Activated naive CD8-positive, alpha-beta T cell treated with anti-CD3 and anti-CD28 coated beads for 36 hours (primary cell): Measurements from ENCODE around the gene CEP164. TPM values are rescaled to one million over a fixed set of nuclear protein-coding genes. Genes with fewer than 3 reads are reported as not detected.
"Not testable (repeated sequence)": the region's sequence is repeated elsewhere in the genome, so short reads cannot be mapped to it uniquely, and the experiment has no call there.

ENCODE experiments used
- DNase-seq: peaks from one replicate; pipeline ENCODE4 v3.0.0; 2021
- H3K27ac Mint-ChIP-seq: one replicate; pipeline ENCODE4 v1.8.0; 2022; ENCODE audit warnings: mild to moderate bottlenecking, moderate library complexity, mixed read lengths
- H3K27me3 Mint-ChIP-seq: one replicate; pipeline ENCODE4 v1.8.0; 2022; ENCODE audit warnings: mild to moderate bottlenecking, mixed read lengths
- H3K36me3 Mint-ChIP-seq: one replicate; pipeline ENCODE4 v1.8.0; 2021; ENCODE audit warnings: mild to moderate bottlenecking, mixed read lengths
- H3K4me1 Mint-ChIP-seq: one replicate; pipeline ENCODE4 v1.8.0; 2021; ENCODE audit warnings: mixed read lengths
- H3K4me3 Mint-ChIP-seq: one replicate; pipeline ENCODE4 v1.8.0; 2022; ENCODE audit warnings: mild to moderate bottlenecking, moderate library complexity, mixed read lengths
- H3K9me3 Mint-ChIP-seq: one replicate; pipeline ENCODE4 v1.8.0; 2022; ENCODE audit warnings: mixed read lengths
- total RNA-seq, 2 experiments: library from RNA; stranded (reverse); gene quantifications; one replicate each; pipeline ENCODE4 v1.2.3, GENCODE V29; 2021

The CEP164 gene
- total RNA-seq, 2 experiments from 2014 or later, result 24.8 to 28.3 TPM

DNA sequence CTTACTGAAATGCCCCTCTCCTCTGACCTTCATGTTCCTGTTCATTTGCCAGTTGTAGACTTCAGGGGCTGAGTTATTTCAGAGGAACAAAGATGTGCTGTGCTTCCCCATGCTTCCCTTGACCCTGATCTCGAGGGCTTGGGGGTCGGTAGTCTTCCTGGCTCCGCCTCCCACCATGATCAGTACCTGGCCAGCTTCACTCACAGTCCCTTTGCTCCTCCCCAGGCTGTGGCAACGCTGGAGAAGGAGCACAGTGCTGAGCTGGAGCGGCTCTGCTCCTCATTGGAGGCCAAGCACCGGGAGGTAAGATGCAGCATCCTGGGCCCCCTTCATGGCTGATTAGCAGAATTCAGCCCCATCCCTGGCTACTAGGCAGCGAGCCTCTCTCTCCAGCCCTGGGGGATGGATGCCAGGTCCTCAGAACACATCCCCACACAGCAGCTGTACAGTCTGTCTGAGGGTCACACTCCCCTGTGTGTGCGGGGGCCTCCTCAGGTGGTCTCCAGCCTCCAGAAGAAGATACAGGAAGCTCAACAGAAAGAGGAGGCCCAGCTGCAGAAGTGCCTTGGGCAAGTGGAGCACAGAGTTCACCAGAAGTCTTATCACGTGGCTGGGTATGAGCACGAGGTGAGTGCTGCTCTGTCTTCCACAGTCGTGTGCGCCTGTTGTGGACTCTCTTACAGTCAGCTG, 64.5 kb downstream of the CEP164 start:
- H3K4me1 Mint-ChIP-seq, result no peaks in the 10 kb centered on the region
- H3K4me3 Mint-ChIP-seq, result no peak overlapping the region

GRCh38 chr11:117392979-117393378, 65.3 kb downstream of the CEP164 start:
- H3K36me3 Mint-ChIP-seq, result peaks cover 46% of the 10 kb centered on the region
- H3K27ac Mint-ChIP-seq, result no peak overlapping the region

More for the DNA sequence above, 64.5 kb downstream of the CEP164 start:
- Mint-ChIP-seq H3K36me3 (peaks cover 38% of the 10 kb centered on the region), H3K27me3 (no peaks in the 10 kb centered on the region), H3K9me3 (no peaks in the 10 kb centered on the region), H3K27ac (no peak overlapping the region)
- DNase-seq, result no peak

GRCh38 chr11:117394221-117394925, 66.7 kb downstream of the CEP164 start:
- Mint-ChIP-seq H3K27ac (no peak overlapping the region), H3K4me3 (no peak overlapping the region), H3K36me3 (peaks cover 57% of the 10 kb centered on the region), H3K9me3 (peaks cover 5% of the 10 kb centered on the region), H3K27me3 (no peaks in the 10 kb centered on the region), H3K4me1 (no peaks in the 10 kb centered on the region)
- no peak for DNase-seq

More at GRCh38 chr11:117392979-117393378, 65.3 kb downstream of the CEP164 start:
- Mint-ChIP-seq H3K4me3 (no peak overlapping the region), H3K9me3 (no peaks in the 10 kb centered on the region), H3K27me3 (no peaks in the 10 kb centered on the region), H3K4me1 (no peaks in the 10 kb centered on the region)
- DNase-seq, result no peak

- peaks cover 9% of the 10 kb centered on the region for H3K9me3 Mint-ChIP-seq
- H3K27me3 Mint-ChIP-seq, result no peaks in the 10 kb centered on the region
- DNase-seq, result no peak
- H3K27ac Mint-ChIP-seq, result no peak overlapping the region
- no peaks in the 10 kb centered on the region for H3K4me1 Mint-ChIP-seq
- H3K4me3 Mint-ChIP-seq, result no peak overlapping the region
- H3K36me3 Mint-ChIP-seq, result peaks cover 62% of the 10 kb centered on the region
These were observed 67.8 kb downstream of the CEP164 start for GRCh38 chr11:117395476-117395875.

DNA sequence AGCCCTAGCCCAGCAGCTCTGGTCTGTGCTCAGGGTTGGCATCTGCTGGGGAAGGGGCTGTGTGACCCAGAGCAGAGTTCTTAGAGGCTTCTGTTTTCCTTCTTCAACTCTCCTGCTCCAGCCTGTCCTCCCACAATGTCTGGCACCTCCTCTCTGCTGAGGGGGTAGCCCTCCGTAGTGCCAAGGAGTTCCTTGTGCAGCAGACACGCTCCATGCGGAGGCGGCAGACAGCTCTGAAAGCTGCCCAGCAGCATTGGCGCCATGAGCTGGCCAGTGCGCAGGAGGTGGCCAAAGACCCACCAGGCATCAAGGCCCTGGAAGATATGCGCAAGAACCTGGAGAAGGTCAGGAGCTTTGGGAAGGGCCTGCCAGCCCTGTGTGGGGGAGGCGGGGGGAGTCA, 69.3 kb downstream of the CEP164 start:
- Mint-ChIP-seq H3K4me3 (no peak overlapping the region), H3K27ac (no peak overlapping the region), H3K9me3 (peaks cover 9% of the 10 kb centered on the region), H3K36me3 (peaks cover 71% of the 10 kb centered on the region), H3K27me3 (no peaks in the 10 kb centered on the region), H3K4me1 (no peaks in the 10 kb centered on the region)
- DNase-seq, result no peak

GRCh38 chr11:117398618-117399017, 71.0 kb downstream of the CEP164 start:
- H3K4me3 Mint-ChIP-seq, H3K4me1 Mint-ChIP-seq, H3K27me3 Mint-ChIP-seq, DNase-seq, H3K27ac Mint-ChIP-seq: not testable (repeated sequence)
- Mint-ChIP-seq H3K9me3 (peaks cover 14% of the 10 kb centered on the region), H3K36me3 (peaks cover 78% of the 10 kb centered on the region)

DNA sequence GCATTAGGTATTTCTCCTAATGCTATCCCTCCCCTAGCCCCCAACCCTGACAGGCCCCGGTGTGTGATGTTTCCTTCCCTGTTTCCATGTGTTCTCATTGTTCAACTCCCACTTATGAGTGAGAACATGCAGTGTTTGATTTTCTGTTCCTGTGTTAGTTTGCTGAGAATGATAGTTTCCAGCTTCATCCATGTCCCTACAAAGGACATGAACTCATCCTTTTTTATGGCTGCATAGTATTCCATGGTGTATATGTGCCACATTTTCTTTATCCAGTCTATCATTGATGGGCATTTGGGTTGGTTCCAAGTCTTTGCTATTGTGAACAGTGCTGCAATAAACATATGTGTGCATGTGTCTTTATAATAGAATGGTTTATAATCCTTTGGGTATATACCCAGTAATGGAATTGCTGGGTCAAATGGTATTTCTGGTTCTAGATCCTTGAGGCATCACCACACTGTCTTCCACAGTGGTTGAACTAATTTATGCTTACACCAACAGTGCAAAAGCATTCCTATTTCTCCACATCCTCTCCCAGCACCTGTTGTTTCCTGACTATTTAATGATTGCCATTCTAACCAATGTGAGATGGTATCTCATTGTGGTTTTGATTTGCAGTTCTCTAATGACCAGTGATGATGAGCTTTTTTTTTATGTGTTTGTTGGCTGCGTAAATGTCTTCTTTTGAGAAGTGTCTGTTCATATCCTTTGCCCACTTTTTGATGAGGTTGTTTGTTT, 71.6 kb downstream of the CEP164 start:
- DNase-seq, H3K27me3 Mint-ChIP-seq, H3K27ac Mint-ChIP-seq, H3K4me1 Mint-ChIP-seq, H3K4me3 Mint-ChIP-seq: not testable (repeated sequence)
- H3K9me3 Mint-ChIP-seq, result peaks cover 14% of the 10 kb centered on the region
- H3K36me3 Mint-ChIP-seq, result peaks cover 85% of the 10 kb centered on the region

- not testable (repeated sequence) for H3K4me3 Mint-ChIP-seq, H3K4me1 Mint-ChIP-seq, DNase-seq, H3K27ac Mint-ChIP-seq, H3K27me3 Mint-ChIP-seq
- H3K36me3 Mint-ChIP-seq, result peaks cover 62% of the 10 kb centered on the region
- peaks cover 14% of the 10 kb centered on the region for H3K9me3 Mint-ChIP-seq
These were observed 78.2 kb downstream of the CEP164 start for GRCh38 chr11:117405898-117406297.

DNA sequence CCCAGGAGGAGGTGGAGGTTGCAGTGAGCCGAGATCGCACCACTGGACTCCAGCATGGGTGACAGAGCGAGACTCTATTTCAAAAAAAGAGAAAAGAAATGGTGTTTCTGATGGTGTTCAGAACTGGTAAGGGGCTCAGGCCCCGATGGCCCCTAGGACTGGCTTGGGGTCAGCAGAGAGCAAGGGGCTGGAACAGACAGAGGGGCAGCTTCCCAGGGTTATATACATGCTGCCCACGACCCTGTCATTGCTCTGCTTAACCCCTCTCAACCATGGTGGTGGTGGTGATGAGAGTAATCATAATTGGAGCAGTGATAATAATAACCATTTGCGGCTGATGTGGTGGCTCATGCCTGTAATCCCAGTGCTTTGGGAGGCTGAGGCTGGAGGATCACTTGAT, 79.4 kb downstream of the CEP164 start:
- Mint-ChIP-seq H3K4me3 (no peak overlapping the region), H3K27me3 (no peaks in the 10 kb centered on the region), H3K4me1 (no peaks in the 10 kb centered on the region), H3K27ac (no peak overlapping the region), H3K9me3 (peaks cover 14% of the 10 kb centered on the region), H3K36me3 (peaks cover 52% of the 10 kb centered on the region)
- DNase-seq, result no peak

GRCh38 chr11:117408356-117408755, 80.7 kb downstream of the CEP164 start:
- H3K27me3 Mint-ChIP-seq, result no peaks in the 10 kb centered on the region
- no peak for DNase-seq
- peaks cover 9% of the 10 kb centered on the region for H3K9me3 Mint-ChIP-seq
- H3K4me3 Mint-ChIP-seq, result no peak overlapping the region
- no peak overlapping the region for H3K27ac Mint-ChIP-seq
- peaks cover 41% of the 10 kb centered on the region for H3K36me3 Mint-ChIP-seq
- H3K4me1 Mint-ChIP-seq, result no peaks in the 10 kb centered on the region

- Mint-ChIP-seq H3K9me3 (peaks cover 9% of the 10 kb centered on the region), H3K4me1 (no peaks in the 10 kb centered on the region), H3K27me3 (no peaks in the 10 kb centered on the region), H3K36me3 (peaks cover 30% of the 10 kb centered on the region), H3K4me3 (no peak overlapping the region), H3K27ac (no peak overlapping the region)
- DNase-seq, result no peak
These were observed 81.9 kb downstream of the CEP164 start for GRCh38 chr11:117409511-117409910.

DNA sequence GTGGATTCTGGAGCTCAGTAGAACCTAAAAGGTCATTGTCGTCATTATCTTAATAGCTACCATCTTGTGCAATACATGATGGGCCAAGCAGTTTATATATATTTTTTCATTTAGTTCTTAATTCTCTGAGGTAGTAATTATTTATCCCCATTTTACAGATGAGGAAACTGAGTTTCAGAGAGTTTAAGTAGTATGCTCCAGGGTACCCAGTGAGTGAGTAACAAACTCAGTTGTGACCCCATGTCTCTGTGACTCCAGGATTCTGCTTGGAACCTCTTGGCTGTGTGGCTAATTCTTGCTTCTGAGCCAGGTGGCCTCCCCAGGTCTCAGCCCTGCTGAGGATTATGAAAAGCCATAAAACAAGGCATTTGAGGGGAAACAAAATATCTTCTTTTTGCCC, 82.6 kb downstream of the CEP164 start:
- H3K9me3 Mint-ChIP-seq, result peaks cover 8% of the 10 kb centered on the region
- no peak overlapping the region for H3K4me3 Mint-ChIP-seq
- no peak overlapping the region for H3K27ac Mint-ChIP-seq
- H3K36me3 Mint-ChIP-seq, result peaks cover 23% of the 10 kb centered on the region
- no peaks in the 10 kb centered on the region for H3K27me3 Mint-ChIP-seq
- DNase-seq, result no peak
- H3K4me1 Mint-ChIP-seq, result no peaks in the 10 kb centered on the region

GRCh38 chr11:117410861-117411710, 83.4 kb downstream of the CEP164 start:
- no peaks in the 10 kb centered on the region for H3K27me3 Mint-ChIP-seq
- H3K9me3 Mint-ChIP-seq, result no peaks in the 10 kb centered on the region
- H3K4me3 Mint-ChIP-seq, result no peak overlapping the region
- H3K36me3 Mint-ChIP-seq, result peaks cover 14% of the 10 kb centered on the region
- DNase-seq, result no peak
- no peaks in the 10 kb centered on the region for H3K4me1 Mint-ChIP-seq
- no peak overlapping the region for H3K27ac Mint-ChIP-seq

DNA sequence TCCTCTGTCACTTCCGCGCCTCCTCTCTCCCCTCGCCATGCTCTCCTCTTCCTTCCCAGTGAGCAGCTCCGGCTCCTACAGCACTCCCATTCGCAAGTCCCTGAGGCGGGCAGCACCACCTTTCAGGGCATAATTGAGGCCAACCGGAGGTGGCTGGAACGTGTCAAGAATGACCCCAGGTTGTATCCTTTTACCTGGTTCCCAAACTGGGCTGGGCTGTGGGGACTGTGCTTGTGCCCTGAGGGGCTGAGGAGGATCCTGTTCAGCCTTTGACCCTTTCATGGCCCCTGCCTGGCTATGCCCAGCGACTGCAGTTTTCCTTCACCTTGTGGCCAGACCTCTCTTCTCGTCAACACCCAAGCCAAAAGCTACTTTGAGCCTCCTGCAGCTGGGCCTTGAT, 84.1 kb downstream of the CEP164 start:
- no peak for DNase-seq
- Mint-ChIP-seq H3K4me3 (no peak overlapping the region), H3K36me3 (peaks cover 8% of the 10 kb centered on the region), H3K27ac (no peak overlapping the region), H3K4me1 (no peaks in the 10 kb centered on the region), H3K9me3 (no peaks in the 10 kb centered on the region), H3K27me3 (no peaks in the 10 kb centered on the region)

- no peaks in the 10 kb centered on the region for H3K4me1 Mint-ChIP-seq
- H3K9me3 Mint-ChIP-seq, result no peaks in the 10 kb centered on the region
- H3K27ac Mint-ChIP-seq, result no peak overlapping the region
- H3K36me3 Mint-ChIP-seq, result peaks cover 6% of the 10 kb centered on the region
- no peak for DNase-seq
- H3K4me3 Mint-ChIP-seq, result no peak overlapping the region
- H3K27me3 Mint-ChIP-seq, result no peaks in the 10 kb centered on the region
These were observed 84.5 kb downstream of the CEP164 start for GRCh38 chr11:117412176-117412575.
